SU-DHL-6 (cell line): Measurements from ENCODE around the gene FAM227A.
"Not testable (repeated sequence)": the region's sequence is repeated elsewhere in the genome, so short reads cannot be mapped to it uniquely, and the experiment has no call there.

ENCODE experiments used
- H2AFZ ChIP-seq: fragments of 200-600 bp; sonication (generic); 2 replicates; pipeline ENCODE4 v1.6.1; 2014; ENCODE audit warnings: low read depth, mild to moderate bottlenecking, moderate library complexity, mixed read lengths, antibody characterized with exemption, low read length; ENCODE audit not compliant: severe bottlenecking
- H3F3A ChIP-seq: fragments of 200-600 bp; shearing (Covaris generic); 2 replicates; pipeline ENCODE4 v1.6.0; 2016; ENCODE audit warnings: antibody characterized with exemption, mild to moderate bottlenecking; ENCODE audit not compliant: insufficient read depth
- H3K27ac ChIP-seq: fragments of 200-600 bp; sonication (generic); 2 replicates; pipeline ENCODE4 v1.5.1; 2016; ENCODE audit warnings: low read depth, mild to moderate bottlenecking, low read length, moderate library complexity, mixed read lengths
- H3K27me3 ChIP-seq: fragments of 200-600 bp; sonication (generic), shearing (Covaris generic); 2 replicates; pipeline ENCODE4 v1.6.0; 2014; ENCODE audit warnings: mild to moderate bottlenecking, low read length
- H3K36me3 ChIP-seq: fragments of 200-600 bp; sonication (generic); 2 replicates; pipeline ENCODE4 v1.6.1; 2014; ENCODE audit warnings: mild to moderate bottlenecking, low read length, mixed read lengths
- H3K4me2 ChIP-seq: fragments of 300-600, 200-600 bp; shearing (Covaris generic), sonication (generic); 2 replicates; pipeline ENCODE4 v1.6.0; 2014; ENCODE audit warnings: low read length, low read depth, mild to moderate bottlenecking; ENCODE audit not compliant: poor library complexity, severe bottlenecking
- H3K4me3 ChIP-seq: fragments of 200-600 bp; sonication (generic); 2 replicates; pipeline ENCODE4 v1.5.1; 2014; ENCODE audit warnings: antibody characterized with exemption, low read length, mild to moderate bottlenecking, mixed read lengths; ENCODE audit not compliant: insufficient read depth, poor library complexity, severe bottlenecking
- H3K79me2 ChIP-seq: fragments of 200-600 bp; sonication (generic); 2 replicates; pipeline ENCODE4 v1.6.1; 2014; ENCODE audit warnings: mild to moderate bottlenecking, low read length, moderate library complexity; ENCODE audit not compliant: insufficient read depth
- H3K9ac ChIP-seq: fragments of 200-600 bp; sonication (generic); 2 replicates; pipeline ENCODE4 v1.7.0; 2014; ENCODE audit warnings: mild to moderate bottlenecking, low read length
- H3K9me2 ChIP-seq: fragments of 200-600 bp; sonication (generic); replicated peaks from 2 replicates; pipeline ENCODE4 v1.6.1; 2014; ENCODE audit warnings: low read length; ENCODE audit not compliant: insufficient read depth
- H3K9me3 ChIP-seq: fragments of 200-600 bp; sonication (generic); 2 replicates; pipeline ENCODE4 v1.6.1; 2014; ENCODE audit warnings: low read length, mixed read lengths; ENCODE audit not compliant: insufficient read depth
- H4K20me1 ChIP-seq: fragments of 200-600 bp; sonication (generic); 2 replicates; pipeline ENCODE4 v1.6.1; 2014; ENCODE audit warnings: low read depth, mild to moderate bottlenecking, antibody characterized with exemption, low read length, moderate library complexity, mixed read lengths
- CTCF ChIP-seq: fragments of 200-600 bp; sonication (generic); IDR thresholded peaks from one replicate; pipeline ENCODE4 v1.5.1; 2017; ENCODE audit warnings: antibody characterized with exemption, mild to moderate bottlenecking, low read length, moderate library complexity; ENCODE audit not compliant: insufficient read depth, poor library complexity, severe bottlenecking
- EZH2phosphoT487 ChIP-seq: fragments of 200-600 bp; sonication (generic), shearing (Covaris generic); conservative IDR thresholded peaks from 2 replicates; pipeline ENCODE4 v1.6.1; 2018; ENCODE audit warnings: mild to moderate bottlenecking, antibody characterized with exemption, low read length, moderate library complexity, mixed read lengths

FAM227A gene

GRCh38 chr22:38623351-38623750 lies 32.8 kb downstream of the FAM227A start:
- TF ChIP-seq EZH2phosphoT487 (no peak), CTCF (no peak)
- Histone ChIP-seq H2AFZ (no peak overlapping the region), H3K79me2 (no peaks in the 10 kb centered on the region), H3K27ac (no peak overlapping the region), H3K4me3 (no peak overlapping the region), H3K9me3 (no peaks in the 10 kb centered on the region), H3K36me3 (no peaks in the 10 kb centered on the region), H3K4me2 (no peak overlapping the region), H3F3A (no peaks in the 10 kb centered on the region), H3K27me3 (no peaks in the 10 kb centered on the region), H3K9me2 (no peaks in the 10 kb centered on the region), H3K9ac (no peak overlapping the region), H4K20me1 (no peaks in the 10 kb centered on the region)

- Histone ChIP-seq H3K9me3 (no peaks in the 10 kb centered on the region), H4K20me1 (no peaks in the 10 kb centered on the region), H3K9ac (no peak overlapping the region), H3K4me2 (no peak overlapping the region), H2AFZ (no peak overlapping the region), H3K36me3 (no peaks in the 10 kb centered on the region), H3K4me3 (no peak overlapping the region), H3K27ac (no peak overlapping the region), H3K9me2 (no peaks in the 10 kb centered on the region), H3K27me3 (no peaks in the 10 kb centered on the region), H3K79me2 (no peaks in the 10 kb centered on the region), H3F3A (no peaks in the 10 kb centered on the region)
- no peak for TF ChIP-seq EZH2phosphoT487
- no peak for TF ChIP-seq CTCF
These were observed 37.5 kb downstream of the FAM227A start for GRCh38 chr22:38618682-38619081.

GRCh38 chr22:38618258-38618657 lies 37.9 kb downstream of the FAM227A start:
- H2AFZ ChIP-seq, result no peak overlapping the region
- H3F3A ChIP-seq, result no peaks in the 10 kb centered on the region
- H3K36me3 ChIP-seq, result no peaks in the 10 kb centered on the region
- no peaks in the 10 kb centered on the region for H3K9me2 ChIP-seq
- H3K9ac ChIP-seq, result no peak overlapping the region
- no peaks in the 10 kb centered on the region for H3K9me3 ChIP-seq
- H4K20me1 ChIP-seq, result no peaks in the 10 kb centered on the region
- H3K4me2 ChIP-seq, result no peak overlapping the region
- no peak for TF ChIP-seq CTCF
- no peak for TF ChIP-seq EZH2phosphoT487
- no peak overlapping the region for H3K4me3 ChIP-seq
- H3K27ac ChIP-seq, result no peak overlapping the region
- H3K27me3 ChIP-seq, result no peaks in the 10 kb centered on the region
- H3K79me2 ChIP-seq, result no peaks in the 10 kb centered on the region

- H3K36me3 ChIP-seq, H2AFZ ChIP-seq, H3K9ac ChIP-seq: not testable (repeated sequence)
These were observed 41.2 kb downstream of the FAM227A start for GRCh38 chr22:38615064-38615405.

More at GRCh38 chr22:38615064-38615405, 41.2 kb downstream of the FAM227A start:
- H3K79me2 ChIP-seq, H3F3A ChIP-seq, H4K20me1 ChIP-seq, H3K27me3 ChIP-seq, H3K9me3 ChIP-seq, H3K4me3 ChIP-seq, H3K27ac ChIP-seq, H3K4me2 ChIP-seq, H3K9me2 ChIP-seq: not testable (repeated sequence)
